Motor neuron (in vitro differentiated cells): ENCODE data around the gene RNU6-9. TPM values are rescaled to one million over a fixed set of nuclear protein-coding genes. Genes with fewer than 3 reads are reported as not detected.
"Not testable (repeated sequence)": the region's sequence is repeated elsewhere in the genome, so short reads cannot be mapped to it uniquely, and the experiment has no call there.

Source experiments
- ATAC-seq, 8 experiments: fragments of 200-7000 bp; cut with Tn5 transposase; replicated peaks in 6 of 8; 2 replicates each; pipeline ENCODE4 v1.8.0; 2021; ENCODE audit warnings: mild to moderate bottlenecking in 8 of 8, moderate library complexity in 8 of 8
- H3K27ac ChIP-seq, 2 donors: fragments of 250-450 bp; sonication (Bioruptor Pico); 2 replicates each; pipeline ENCODE4 v1.9.0; 2021; ENCODE audit warnings: antibody characterized with exemption in 2 of 2, mild to moderate bottlenecking in 2 of 2, moderate library complexity in 1 of 2
- H3K4me1 ChIP-seq, 2 donors: fragments of 250-450 bp; sonication (Bioruptor Pico); replicated peaks in 1 of 2; 2 replicates each; pipeline ENCODE4 v1.6.1; 2021; ENCODE audit warnings: antibody characterized with exemption in 2 of 2, mild to moderate bottlenecking in 2 of 2, moderate library complexity in 1 of 2
- H3K4me3 ChIP-seq, 5 donors: fragments of 250-450 bp; sonication (Bioruptor Pico); 2 replicates each; pipeline ENCODE4 v1.9.0; 2021; ENCODE audit warnings: antibody characterized with exemption in 5 of 5, mild to moderate bottlenecking in 5 of 5, moderate library complexity in 4 of 5
- WGBS, 10 experiments: fragments of 450-650 bp; shearing (Covaris generic); methylation state at CpG; one replicate each; pipeline ENCODE4 v1.0.0; 2022; 5-methylcytosine and 5-hydroxymethylcytosine counted together
- in situ Hi-C, 9 experiments: fragments of 400-800 bp; cut with MboI; loops; one replicate each; pipeline ENCODE4 v1.15.0; 2021; ENCODE audit warnings: low sequenced_read_pairs in 9 of 9, low pct_unique_long_range_greater_than_20kb in 2 of 9; ENCODE audit not compliant: unreplicated experiment in 9 of 9
- total RNA-seq, 8 experiments: library from RNA; unstranded; fragments of 300-600 nt; gene quantifications; 2 replicates each; pipeline versions ENCODE4 v1.2.3 to v1.2.4, GENCODE V29; 2022

The RNU6-9 gene
- total RNA-seq, 8 experiments from 2014 or later = under 0.01 TPM; not detected in 7

- in situ Hi-C loops, H3K27ac ChIP-seq, ATAC-seq, H3K4me1 ChIP-seq, H3K4me3 ChIP-seq: not testable (repeated sequence)
- WGBS, 10 experiments = 80 to 92% (median 89%) methylated on average over 1 to 5 of the region's 17 CpGs; no CpG with 5 or more reads in 6 of the 10 experiments
Observed at GRCh38 chr19:853614-854220, 39.6 kb upstream of the RNU6-9 start.

GRCh38 chr19:854549-854948, 38.7 kb upstream of the RNU6-9 start:
- 0 to 100% (median 57%) methylated on average over 1 to 6 of the region's 6 CpGs; no CpG with 5 or more reads in 1 of the 10 experiments for WGBS, 10 experiments
- H3K27ac ChIP-seq = no peak overlapping the region
- H3K4me3 ChIP-seq = no peak overlapping the region
- H3K4me1 ChIP-seq = peaks cover 0 to 4% of the 10 kb centered on the region in 2 donors
- ATAC-seq = no peak
- in situ Hi-C loops = no loop called here

- in situ Hi-C loops = no loop called here
- H3K4me3 ChIP-seq = no peak overlapping the region
- no peak for ATAC-seq
- H3K27ac ChIP-seq = no peak overlapping the region
- peaks cover 0 to 4% of the 10 kb centered on the region in 2 donors for H3K4me1 ChIP-seq
- 56 to 100% (median 83%) methylated on average over 2 to 5 of the region's 12 CpGs; no CpG with 5 or more reads in 6 of the 10 experiments for WGBS, 10 experiments
Observed at GRCh38 chr19:855142-855541, 38.1 kb upstream of the RNU6-9 start.

GRCh38 chr19:855566-856120, 37.6 kb upstream of the RNU6-9 start:
- ATAC-seq = no peak
- in situ Hi-C loops = no loop called here
- 29 to 100% (median 86%) methylated on average over 2 to 9 of the region's 40 CpGs; no CpG with 5 or more reads in 5 of the 10 experiments for WGBS, 10 experiments

GRCh38 chr19:858284-858683, 35.0 kb upstream of the RNU6-9 start:
- H3K4me1 ChIP-seq = peaks cover 0 to 5% of the 10 kb centered on the region in 2 donors
- H3K27ac ChIP-seq = no peak overlapping the region
- no peak overlapping the region for H3K4me3 ChIP-seq
- in situ Hi-C loops = no loop called here
- ATAC-seq = no peak
- WGBS, 10 experiments = 40 to 100% (median 60%) methylated on average over 1 to 2 of the region's 9 CpGs; no CpG with 5 or more reads in 7 of the 10 experiments

More at GRCh38 chr19:855566-856120, 37.6 kb upstream of the RNU6-9 start:
- peaks cover 0 to 2% of the 10 kb centered on the region in 2 donors for H3K4me1 ChIP-seq
- no peak overlapping the region for H3K4me3 ChIP-seq
- no peak overlapping the region for H3K27ac ChIP-seq

GRCh38 chr19:858868-859843, 34.1 kb upstream of the RNU6-9 start, which contains the start of gene CFD:
TSS of gene CFD (plus strand) at chr19:859664. CDS start at chr19:859690, 26 bp downstream.
- Histone ChIP-seq H3K4me1 (peaks cover 0 to 5% of the 10 kb centered on the region in 2 donors), H3K27ac (no peak within 1 kb of the TSS), H3K4me3 (peak within 1 kb of the TSS; percentile 23 to 33 (median 29))
- in situ Hi-C loops = no loop called here
- 20 to 83% (median 69%) methylated on average over 1 to 2 of the region's 24 CpGs; no CpG with 5 or more reads in 4 of the 10 experiments for WGBS, 10 experiments
- peak in 3 of 8 experiments; percentile 36 to 67 (median 61) for ATAC-seq

GRCh38 chr19:861141-861755, 32.0 kb upstream of the RNU6-9 start:
- ATAC-seq = peak in 1 of 8 experiments; percentile 0
- in situ Hi-C loops = no loop called here
- Histone ChIP-seq H3K27ac (peak overlapping the region in 1 of 2 donors; percentile 9), H3K4me3 (peak overlapping the region in 3 of 5 donors; percentile 3 to 17 (median 14)), H3K4me1 (peaks cover 0 to 5% of the 10 kb centered on the region in 2 donors)
- 42% methylated on average over 3 of the region's 35 CpGs; no CpG with 5 or more reads in 9 of the 10 experiments for WGBS, 10 experiments

GRCh38 chr19:861756-862580, 31.3 kb upstream of the RNU6-9 start:
- peaks cover 0 to 5% of the 10 kb centered on the region in 2 donors for H3K4me1 ChIP-seq
- peak overlapping the region in 1 of 2 donors; percentile 9 for H3K27ac ChIP-seq
- 14% methylated on average over 9 of the region's 60 CpGs; no CpG with 5 or more reads in 9 of the 10 experiments for WGBS, 10 experiments
- ATAC-seq = peak in 5 of 8 experiments; percentile 23 to 49 (median 42)
- in situ Hi-C loops = no loop called here
- peak overlapping the region in 3 of 5 donors; percentile 14 to 26 (median 17) for H3K4me3 ChIP-seq

- Histone ChIP-seq H3K27ac (no peak overlapping the region), H3K4me3 (peak overlapping the region in 3 of 5 donors; percentile 3 to 26 (median 11)), H3K4me1 (peaks cover 0 to 8% of the 10 kb centered on the region in 2 donors)
- in situ Hi-C loops = no loop called here
- ATAC-seq = peak in 5 of 8 experiments; percentile 43 to 67 (median 59)
- WGBS, 10 experiments = 55% methylated on average over 2 of the region's 48 CpGs; no CpG with 5 or more reads in 9 of the 10 experiments
Observed at GRCh38 chr19:862581-863314, 30.5 kb upstream of the RNU6-9 start.

GRCh38 chr19:863315-863620, 30.0 kb upstream of the RNU6-9 start:
- WGBS, 10 experiments = 60 to 97% (median 85%) methylated on average over 3 to 6 of the region's 7 CpGs; no CpG with 5 or more reads in 6 of the 10 experiments
- H3K4me1 ChIP-seq = peaks cover 0 to 8% of the 10 kb centered on the region in 2 donors
- H3K27ac ChIP-seq = no peak overlapping the region
- ATAC-seq = no peak
- in situ Hi-C loops = no loop called here
- H3K4me3 ChIP-seq = peak overlapping the region in 1 of 5 donors; percentile 26

- Histone ChIP-seq H3K4me1 (peaks cover under 1 to 9% of the 10 kb centered on the region in 2 donors), H3K27ac (no peak overlapping the region), H3K4me3 (no peak overlapping the region)
- in situ Hi-C loops = no loop called here
- 67% methylated on average over 1 of the region's 38 CpGs; no CpG with 5 or more reads in 9 of the 10 experiments for WGBS, 10 experiments
- no peak for ATAC-seq
Observed at GRCh38 chr19:866769-867300, 26.4 kb upstream of the RNU6-9 start.
